ENCODE results near the gene GRHL3. TPM values are rescaled to one million over a fixed set of nuclear protein-coding genes. Genes with fewer than 3 reads are reported as not detected.

GRHL3 gene
- total RNA-seq, 4 donors from 2014 or later = 77.6 to 179 (median 115) TPM

- no peak for DNase-seq
- H3K27me3 ChIP-seq = peaks cover 0 to 3% (median 0%) of the 10 kb centered on the region in 4 donors
- no peak overlapping the region for H3K4me3 ChIP-seq
- H3K4me1 ChIP-seq = peaks cover 9 to 59% (median 13%) of the 10 kb centered on the region in 3 donors
- no peak for TF ChIP-seq POLR2A (IDR thresholded peaks at IDR 0.05)
- TF ChIP-seq CTCF (IDR thresholded peaks at IDR 0.05) = no peak
- intact Hi-C loops (cut with DNase I) = loop anchor here (10.0 kb wide), 1 partner anchor 121 kb away; no protein-coding TSS in a partner anchor
- H3K36me3 ChIP-seq = peaks cover 0 to 32% (median 0%) of the 10 kb centered on the region in 3 donors
- H3K27ac ChIP-seq = peak overlapping the region; percentile 64 to 97 (median 94)
- no peaks in the 10 kb centered on the region for H3K9me3 ChIP-seq
- 40 to 63% methylated on average over 3 to 5 of the region's 7 CpGs for WGBS, 2 donors
These were observed 6.7 kb downstream of the GRHL3 start for GRCh38 chr1:24325587-24326449.

- intact Hi-C loops (cut with DNase I) = loop anchor here (10.0 kb wide), 1 partner anchor 123 kb away; no protein-coding TSS in a partner anchor
- H3K36me3 ChIP-seq = peaks cover 0 to 49% (median 0%) of the 10 kb centered on the region in 3 donors
- H3K27me3 ChIP-seq = no peaks in the 10 kb centered on the region
- peak overlapping the region in 2 of 4 donors; percentile 8 to 97 for H3K27ac ChIP-seq
- no peak overlapping the region for H3K4me3 ChIP-seq
- TF ChIP-seq POLR2A (IDR thresholded peaks at IDR 0.05) = no peak
- TF ChIP-seq CTCF (IDR thresholded peaks at IDR 0.05) = no peak
- H3K4me1 ChIP-seq = peaks cover 0 to 42% (median 4%) of the 10 kb centered on the region in 3 donors
- no peaks in the 10 kb centered on the region for H3K9me3 ChIP-seq
- DNase-seq = no peak
These were observed 8.3 kb downstream of the GRHL3 start for GRCh38 chr1:24327486-24327885.

- Histone ChIP-seq H3K36me3 (peaks cover 0 to 53% (median 0%) of the 10 kb centered on the region in 3 donors), H3K27ac (peak overlapping the region in 1 of 4 donors; percentile 97), H3K9me3 (no peaks in the 10 kb centered on the region), H3K27me3 (no peaks in the 10 kb centered on the region), H3K4me1 (peaks cover 0 to 38% (median 4%) of the 10 kb centered on the region in 3 donors), H3K4me3 (no peak overlapping the region)
- DNase-seq = no peak
- WGBS, 2 donors = 58 to 89% methylated on average over 2 of the region's 2 CpGs
- TF ChIP-seq CTCF (IDR thresholded peaks at IDR 0.05) (no peak), POLR2A (IDR thresholded peaks at IDR 0.05) (no peak)
- intact Hi-C loops (cut with DNase I) = loop anchor here (10.0 kb wide), 1 partner anchor 123 kb away; no protein-coding TSS in a partner anchor
These were observed 8.7 kb downstream of the GRHL3 start for GRCh38 chr1:24327891-24328290.

- no peaks in the 10 kb centered on the region for H3K9me3 ChIP-seq
- peak overlapping the region in 1 of 4 donors; percentile 19 for H3K27ac ChIP-seq
- H3K36me3 ChIP-seq = peaks cover 0 to 68% (median 0%) of the 10 kb centered on the region in 3 donors
- 90 to 92% methylated on average over 9 of the region's 9 CpGs for WGBS, 2 donors
- H3K4me3 ChIP-seq = no peak overlapping the region
- no peak for DNase-seq
- intact Hi-C loops (cut with DNase I) = loop anchor here (10.0 kb wide), 1 partner anchor 125 kb away; no protein-coding TSS in a partner anchor
- no peak for TF ChIP-seq POLR2A (IDR thresholded peaks at IDR 0.05)
- peaks cover 0 to 24% (median 0%) of the 10 kb centered on the region in 3 donors for H3K4me1 ChIP-seq
- no peaks in the 10 kb centered on the region for H3K27me3 ChIP-seq
These were observed 10.2 kb downstream of the GRHL3 start for GRCh38 chr1:24329331-24329730.

- intact Hi-C loops (cut with DNase I) = loop anchor here (10.0 kb wide), 1 partner anchor 125 kb away; no protein-coding TSS in a partner anchor
- Histone ChIP-seq H3K4me3 (no peak overlapping the region), H3K27ac (peak overlapping the region in 1 of 4 donors; percentile 9), H3K9me3 (no peaks in the 10 kb centered on the region), H3K4me1 (peaks cover 0 to 22% (median 0%) of the 10 kb centered on the region in 3 donors), H3K36me3 (peaks cover 0 to 74% (median 0%) of the 10 kb centered on the region in 3 donors), H3K27me3 (no peaks in the 10 kb centered on the region)
- DNase-seq = no peak
- 74 to 77% methylated on average over 2 of the region's 2 CpGs for WGBS, 2 donors
- no peak for TF ChIP-seq POLR2A (IDR thresholded peaks at IDR 0.05)
- TF ChIP-seq CTCF (IDR thresholded peaks at IDR 0.05) = no peak
These were observed 10.8 kb downstream of the GRHL3 start for GRCh38 chr1:24329797-24330543.
